ENCODE results near the gene LYPD1.

GRCh38 chr2:132654968-132655367, 15.0 kb downstream of the LYPD1 start:
- no peak for TF ChIP-seq CTCF (IDR thresholded peaks at IDR 0.05; ENCODE audit: insufficient read depth, low read depth, low read length)
- no peak for TF ChIP-seq EZH2 (IDR thresholded peaks at IDR 0.05; ENCODE audit: insufficient read depth, low read length)
